ENCODE data around the gene SYNRG.
"Not testable (repeated sequence)": the region's sequence is repeated elsewhere in the genome, so short reads cannot be mapped to it uniquely, and the experiment has no call there.

The SYNRG gene

GRCh38 chr17:37535906-37536305 is 73.3 kb downstream of the SYNRG start:
- no peak for DNase-seq

- DNase-seq, result no peak
Observed at GRCh38 chr17:37532756-37533155, 76.5 kb downstream of the SYNRG start.

GRCh38 chr17:37530420-37530819 is 78.8 kb downstream of the SYNRG start:
- DNase-seq, result peak; percentile 44

GRCh38 chr17:37527249-37527851 is 81.9 kb downstream of the SYNRG start:
- DNase-seq, result peak; percentile 55

GRCh38 chr17:37523715-37524219 is 85.5 kb downstream of the SYNRG start:
- no peak for DNase-seq

GRCh38 chr17:37521821-37522220 is 87.4 kb downstream of the SYNRG start:
- DNase-seq, result no peak

GRCh38 chr17:37520174-37520573 is 89.0 kb downstream of the SYNRG start:
- DNase-seq, result no peak

- no peak for DNase-seq
Observed at GRCh38 chr17:37519251-37519985, 89.8 kb downstream of the SYNRG start.

- no peak for DNase-seq
Observed at GRCh38 chr17:37518826-37519225, 90.4 kb downstream of the SYNRG start.

GRCh38 chr17:37517881-37518280 is 91.3 kb downstream of the SYNRG start:
- DNase-seq, result no peak

- DNase-seq, result peak; percentile 53
Observed at GRCh38 chr17:37516127-37516571, 93.1 kb downstream of the SYNRG start.

- no peak for DNase-seq
Observed at GRCh38 chr17:37513711-37514110, 95.5 kb downstream of the SYNRG start.

GRCh38 chr17:37512442-37513068 is 96.7 kb downstream of the SYNRG start:
- DNase-seq, result no peak

GRCh38 chr17:37511642-37512041 is 97.6 kb downstream of the SYNRG start:
- DNase-seq, result not testable (repeated sequence)

GRCh38 chr17:37510056-37510455 is 99.2 kb downstream of the SYNRG start:
- no peak for DNase-seq

- no peak for DNase-seq
Observed at GRCh38 chr17:37507111-37507510, 102.1 kb downstream of the SYNRG start.

- peak; percentile 55 for DNase-seq
Observed at GRCh38 chr17:37506678-37507077, 102.5 kb downstream of the SYNRG start.

- DNase-seq, result no peak
Observed at GRCh38 chr17:37505333-37505732, 103.9 kb downstream of the SYNRG start.

GRCh38 chr17:37503148-37503547 is 106.1 kb downstream of the SYNRG start:
- DNase-seq, result no peak

GRCh38 chr17:37502009-37502936 is 106.9 kb downstream of the SYNRG start:
- no peak for DNase-seq

- DNase-seq, result no peak
Observed at GRCh38 chr17:37500378-37500777, 108.8 kb downstream of the SYNRG start.

GRCh38 chr17:37494971-37495370 is 114.2 kb downstream of the SYNRG start:
- DNase-seq, result no peak

GRCh38 chr17:37494401-37494831 is 114.8 kb downstream of the SYNRG start:
- DNase-seq, result peak; percentile 23
